Keratinocyte (primary cell): Measurements from ENCODE around the gene ADGRL3. TPM values are rescaled to one million over a fixed set of nuclear protein-coding genes. Genes with fewer than 3 reads are reported as not detected.

Source experiments
- DNase-seq: peaks from one replicate; pipeline ENCODE4 v3.0.0-alpha.2; 2011; ENCODE audit warnings: low read depth, missing footprints, low spot score
- FAIRE-seq: peaks from 2 replicates; lab custom pipeline; 2011; peaks lifted over from hg19 to GRCh38; lab: Jason Lieb, UNC
- H2AFZ ChIP-seq: 2 replicates; pipeline ENCODE4 v1.6.0; 2012; ENCODE audit warnings: low read length, control low read depth, inconsistent platforms; ENCODE audit not compliant: control insufficient read depth
- H3K27ac ChIP-seq: 2 replicates; pipeline ENCODE4 v1.5.1; 2011; ENCODE audit warnings: low read length; ENCODE audit not compliant: control insufficient read depth, insufficient read depth
- H3K27me3 ChIP-seq: 3 replicates; pipeline ENCODE4 v1.6.0; 2011; ENCODE audit warnings: low read length; ENCODE audit not compliant: control insufficient read depth, insufficient read depth; ENCODE audit errors: extremely low read depth
- H3K36me3 ChIP-seq, 2 experiments: 2 replicates in 1 of 2; 3 replicates in 1 of 2; pipeline ENCODE4 v1.5.1; 2011; ENCODE audit warnings: low read length in 2 of 2, mild to moderate bottlenecking in 1 of 2; ENCODE audit not compliant: control insufficient read depth in 2 of 2, insufficient read depth in 2 of 2; ENCODE audit errors: extremely low read depth in 1 of 2
- H3K4me1 ChIP-seq: 3 replicates; pipeline ENCODE4 v1.5.1; 2011; ENCODE audit warnings: low read length; ENCODE audit not compliant: control insufficient read depth, insufficient read depth; ENCODE audit errors: extremely low read depth
- H3K4me2 ChIP-seq: 3 replicates; pipeline ENCODE4 v1.6.0; 2011; ENCODE audit warnings: low read depth, low read length; ENCODE audit not compliant: control insufficient read depth, insufficient read depth; ENCODE audit errors: extremely low read depth
- H3K4me3 ChIP-seq, 3 experiments: fragments of 200-600 bp in 1 of 3; sonication (generic) in 1 of 3; 2 replicates in 2 of 3; 3 replicates in 1 of 3; pipeline ENCODE4 v1.5.1; 2011 to 2016; ENCODE audit warnings: low read length in 3 of 3, mild to moderate bottlenecking in 3 of 3, control low read depth in 2 of 3, inconsistent platforms in 1 of 3, low read depth in 1 of 3, mixed read lengths in 1 of 3, mixed run types in 1 of 3, moderate library complexity in 1 of 3; ENCODE audit not compliant: control insufficient read depth in 2 of 3, insufficient read depth in 2 of 3; ENCODE audit errors: extremely low read depth in 1 of 3
- H3K79me2 ChIP-seq: 2 replicates; pipeline ENCODE4 v1.6.0; 2012; ENCODE audit warnings: low read length; ENCODE audit not compliant: control insufficient read depth, insufficient read depth
- H3K9ac ChIP-seq: 3 replicates; pipeline ENCODE4 v1.6.0; 2011; ENCODE audit warnings: low read length; ENCODE audit not compliant: control insufficient read depth, insufficient read depth; ENCODE audit errors: extremely low read depth
- H3K9me1 ChIP-seq: 3 replicates; pipeline ENCODE4 v1.6.0; 2011; ENCODE audit warnings: low read length; ENCODE audit not compliant: control insufficient read depth, insufficient read depth; ENCODE audit errors: extremely low read depth
- H3K9me3 ChIP-seq: 2 replicates; pipeline ENCODE4 v1.5.1; 2012; ENCODE audit warnings: low read depth, low read length; ENCODE audit not compliant: control insufficient read depth
- H4K20me1 ChIP-seq: 3 replicates; pipeline ENCODE4 v1.6.0; 2011; ENCODE audit warnings: low read length; ENCODE audit not compliant: control insufficient read depth, insufficient read depth; ENCODE audit errors: extremely low read depth
- EZH2 ChIP-seq: IDR thresholded peaks from one replicate; pipeline ENCODE4 v1.6.1; 2012; ENCODE audit warnings: inconsistent platforms, mild to moderate bottlenecking, low read length, moderate library complexity
- dilution Hi-C: fragments of 300-500 bp; cut with MboI; formaldehyde crosslinking; loops from one replicate; pipeline ENCODE4 v1.7.0; 2020; ENCODE audit warnings: low sequenced_read_pairs; ENCODE audit not compliant: extremely low pct_ligation_motif_present
- polyA plus RNA-seq, 5 experiments: library from polyadenylated mRNA; depleted of rRNA in 3 of 5; stranded (reverse) in 3 of 5; stranded (forward) in 1 of 5; unstranded in 1 of 5; fragments of >200 nt; gene quantifications; 1 replicate in 1 of 5; 2 replicates in 3 of 5; 3 replicates in 1 of 5; pipeline versions ENCODE4 v1.2.1 to v1.2.3, GENCODE V29; 2011 to 2012; ENCODE audit warnings: missing spikeins in 2 of 5, low read depth in 1 of 5, low replicate concordance in 1 of 5
- TF ChIP-seq, protein P1 (sequence below), 3 experiments: IDR thresholded peaks in 1 of 3; conservative IDR thresholded peaks in 1 of 3; optimal IDR thresholded peaks in 1 of 3; 2 replicates in 2 of 3; 3 replicates in 1 of 3; pipeline versions ENCODE3 to v1.5.1; 2011; ENCODE audit warnings: low read length in 3 of 3, mild to moderate bottlenecking in 3 of 3, moderate library complexity in 2 of 3, control low read depth in 1 of 3, inconsistent platforms in 1 of 3; ENCODE audit not compliant: insufficient read depth in 2 of 3; ENCODE audit errors: extremely low read depth in 1 of 3

The ADGRL3 gene
- polyA plus RNA-seq, 1 donor (not counting 4 experiments of a cell fraction or from before 2014, with no cell fraction given), result 0.18 TPM

GRCh38 chr4:61605984-61606383 is 405.9 kb downstream of the ADGRL3 start:
- FAIRE-seq, result no peak
- Histone ChIP-seq H3K79me2 (no peaks in the 10 kb centered on the region), H3K4me2 (no peak overlapping the region)

DNA sequence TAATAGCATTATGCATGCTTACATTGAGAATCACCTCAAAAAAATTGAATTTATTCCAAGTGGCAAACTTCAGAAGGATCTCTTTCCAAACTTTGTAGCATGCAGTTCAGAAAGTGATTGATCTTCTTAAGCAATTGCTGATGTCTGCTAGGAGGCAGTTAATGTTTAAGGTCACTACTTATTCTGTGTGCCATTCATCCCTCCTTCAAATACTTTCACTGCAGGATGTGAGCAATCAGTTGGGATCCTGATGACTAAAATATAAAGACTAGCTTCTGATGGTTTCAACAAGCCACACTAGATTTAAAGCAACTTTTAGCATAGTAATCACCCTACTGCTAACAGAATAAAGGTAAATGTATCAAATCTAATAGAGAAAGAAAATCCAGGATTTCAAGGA is 414.1 kb downstream of the ADGRL3 start:
- no peaks in the 10 kb centered on the region for H3K36me3 ChIP-seq
- DNase-seq (no peak), FAIRE-seq (no peak)
- dilution Hi-C loops, result no loop called here
- no peak overlapping the region for H3K9ac ChIP-seq
- H2AFZ ChIP-seq, result no peak overlapping the region
- no peaks in the 10 kb centered on the region for H4K20me1 ChIP-seq
- TF ChIP-seq EZH2, result no peak
- TF ChIP-seq, protein P1, sequence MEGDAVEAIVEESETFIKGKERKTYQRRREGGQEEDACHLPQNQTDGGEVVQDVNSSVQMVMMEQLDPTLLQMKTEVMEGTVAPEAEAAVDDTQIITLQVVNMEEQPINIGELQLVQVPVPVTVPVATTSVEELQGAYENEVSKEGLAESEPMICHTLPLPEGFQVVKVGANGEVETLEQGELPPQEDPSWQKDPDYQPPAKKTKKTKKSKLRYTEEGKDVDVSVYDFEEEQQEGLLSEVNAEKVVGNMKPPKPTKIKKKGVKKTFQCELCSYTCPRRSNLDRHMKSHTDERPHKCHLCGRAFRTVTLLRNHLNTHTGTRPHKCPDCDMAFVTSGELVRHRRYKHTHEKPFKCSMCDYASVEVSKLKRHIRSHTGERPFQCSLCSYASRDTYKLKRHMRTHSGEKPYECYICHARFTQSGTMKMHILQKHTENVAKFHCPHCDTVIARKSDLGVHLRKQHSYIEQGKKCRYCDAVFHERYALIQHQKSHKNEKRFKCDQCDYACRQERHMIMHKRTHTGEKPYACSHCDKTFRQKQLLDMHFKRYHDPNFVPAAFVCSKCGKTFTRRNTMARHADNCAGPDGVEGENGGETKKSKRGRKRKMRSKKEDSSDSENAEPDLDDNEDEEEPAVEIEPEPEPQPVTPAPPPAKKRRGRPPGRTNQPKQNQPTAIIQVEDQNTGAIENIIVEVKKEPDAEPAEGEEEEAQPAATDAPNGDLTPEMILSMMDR (optimal IDR thresholded peaks at IDR 0.05 in 1 of 3, IDR thresholded peaks at IDR 0.05 in 1 of 3, conservative IDR thresholded peaks at IDR 0.05 in 1 of 3; ENCODE audit: extremely low read depth in 1 of 3, insufficient read depth in 2 of 3, low read length in 3 of 3), result no peak
- H3K4me3 ChIP-seq, result no peak overlapping the region
- no peak overlapping the region for H3K4me2 ChIP-seq
- no peaks in the 10 kb centered on the region for H3K79me2 ChIP-seq
- no peaks in the 10 kb centered on the region for H3K9me1 ChIP-seq
- H3K9me3 ChIP-seq, result no peaks in the 10 kb centered on the region
- peaks cover 4% of the 10 kb centered on the region for H3K4me1 ChIP-seq
- H3K27me3 ChIP-seq, result no peaks in the 10 kb centered on the region
- no peak overlapping the region for H3K27ac ChIP-seq

More at GRCh38 chr4:61605984-61606383, 405.9 kb downstream of the ADGRL3 start:
- Histone ChIP-seq H4K20me1 (no peaks in the 10 kb centered on the region), H3K4me1 (no peaks in the 10 kb centered on the region), H3K9me3 (no peaks in the 10 kb centered on the region), H3K4me3 (no peak overlapping the region), H2AFZ (no peak overlapping the region), H3K27me3 (no peaks in the 10 kb centered on the region), H3K9ac (no peak overlapping the region), H3K36me3 (no peaks in the 10 kb centered on the region), H3K27ac (no peak overlapping the region), H3K9me1 (no peaks in the 10 kb centered on the region)
- TF ChIP-seq EZH2, result no peak
- TF ChIP-seq, protein P1 (optimal IDR thresholded peaks at IDR 0.05 in 1 of 3, IDR thresholded peaks at IDR 0.05 in 1 of 3, conservative IDR thresholded peaks at IDR 0.05 in 1 of 3; ENCODE audit: extremely low read depth in 1 of 3, insufficient read depth in 2 of 3, low read length in 3 of 3), result no peak
- dilution Hi-C loops, result no loop called here
- DNase-seq, result no peak
